Sigmoid colon (tissue), 4 donors: ENCODE measurements around the gene TNKS2.

ENCODE experiments used
- EP300 ChIP-seq, 4 donors: sonication (generic); formaldehyde crosslinking; IDR thresholded peaks; one replicate each; pipeline ENCODE4 v1.6.1; 2017; ENCODE audit warnings: antibody characterized with exemption in 4 of 4
- TF ChIP-seq, protein P1 (sequence below), 4 experiments: fragments of 450-650 bp in 3 of 4; fragments of 200-600 bp in 1 of 4; IDR thresholded peaks; one replicate each; pipeline ENCODE4 v1.5.1; 2016 to 2019; ENCODE audit warnings: antibody characterized with exemption in 4 of 4, mild to moderate bottlenecking in 3 of 4, moderate library complexity in 2 of 4

DNA sequence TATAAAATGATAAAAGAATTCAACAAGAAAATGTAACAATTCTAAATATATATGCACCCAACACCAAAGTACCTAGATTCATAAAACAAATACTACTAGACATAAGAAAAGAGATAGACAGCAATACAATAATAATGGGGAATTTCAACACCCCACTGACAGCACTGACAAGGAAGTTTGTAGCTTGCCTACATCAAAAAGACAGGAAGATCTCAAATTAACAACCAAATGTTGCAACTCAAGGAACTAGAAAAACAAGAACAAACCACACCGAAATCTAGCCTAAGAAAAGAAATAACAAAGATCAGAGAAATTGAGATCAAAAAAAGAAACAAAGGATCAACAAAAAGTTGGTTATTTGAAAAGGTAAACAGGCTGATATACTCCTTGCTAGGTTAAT is 36.5 kb upstream of the TNKS2 start:
- TF ChIP-seq, protein P1, sequence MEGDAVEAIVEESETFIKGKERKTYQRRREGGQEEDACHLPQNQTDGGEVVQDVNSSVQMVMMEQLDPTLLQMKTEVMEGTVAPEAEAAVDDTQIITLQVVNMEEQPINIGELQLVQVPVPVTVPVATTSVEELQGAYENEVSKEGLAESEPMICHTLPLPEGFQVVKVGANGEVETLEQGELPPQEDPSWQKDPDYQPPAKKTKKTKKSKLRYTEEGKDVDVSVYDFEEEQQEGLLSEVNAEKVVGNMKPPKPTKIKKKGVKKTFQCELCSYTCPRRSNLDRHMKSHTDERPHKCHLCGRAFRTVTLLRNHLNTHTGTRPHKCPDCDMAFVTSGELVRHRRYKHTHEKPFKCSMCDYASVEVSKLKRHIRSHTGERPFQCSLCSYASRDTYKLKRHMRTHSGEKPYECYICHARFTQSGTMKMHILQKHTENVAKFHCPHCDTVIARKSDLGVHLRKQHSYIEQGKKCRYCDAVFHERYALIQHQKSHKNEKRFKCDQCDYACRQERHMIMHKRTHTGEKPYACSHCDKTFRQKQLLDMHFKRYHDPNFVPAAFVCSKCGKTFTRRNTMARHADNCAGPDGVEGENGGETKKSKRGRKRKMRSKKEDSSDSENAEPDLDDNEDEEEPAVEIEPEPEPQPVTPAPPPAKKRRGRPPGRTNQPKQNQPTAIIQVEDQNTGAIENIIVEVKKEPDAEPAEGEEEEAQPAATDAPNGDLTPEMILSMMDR (IDR thresholded peaks at IDR 0.05): no peak
- no peak for TF ChIP-seq EP300 (IDR thresholded peaks at IDR 0.05)
